Brain microvascular endothelial cell (primary cell): ENCODE data around the gene UBXN11.
"Not testable (repeated sequence)": the region's sequence is repeated elsewhere in the genome, so short reads cannot be mapped to it uniquely, and the experiment has no call there.

Experiments
- DNase-seq: peaks from one replicate; pipeline ENCODE4 v3.0.0-alpha.2; 2020
- H3K27ac ChIP-seq: fragments of 250-450 bp; sonication (Bioruptor Pico); 2 replicates; pipeline ENCODE4 v1.5.1; 2020; ENCODE audit warnings: mild to moderate bottlenecking, moderate library complexity
- H3K27me3 ChIP-seq: fragments of 250-450 bp; sonication (Bioruptor Pico); replicated peaks from 2 replicates; pipeline ENCODE4 v1.5.1; 2020; ENCODE audit warnings: mild to moderate bottlenecking
- H3K36me3 ChIP-seq: fragments of 250-450 bp; sonication (Bioruptor Pico); replicated peaks from 2 replicates; pipeline ENCODE4 v1.5.1; 2020; ENCODE audit warnings: mild to moderate bottlenecking
- H3K4me3 ChIP-seq: 2 replicates; pipeline ENCODE4 v1.5.1; 2011; ENCODE audit warnings: low read depth, mild to moderate bottlenecking, control low read depth, low read length, moderate library complexity
- in situ Hi-C: cut with HindIII; loops from 2 replicates; pipeline ENCODE4 v1.10.0; 2017; ENCODE audit warnings: low sequenced_read_pairs, low pct_ligation_motif_present
- TF ChIP-seq, protein P1 (sequence below): IDR thresholded peaks from 2 replicates; pipeline ENCODE4 v1.5.1; 2011; ENCODE audit warnings: low read depth, mild to moderate bottlenecking, moderate library complexity, low read length, control low read depth, inconsistent platforms; ENCODE audit errors: missing control alignments

UBXN11 gene

DNA sequence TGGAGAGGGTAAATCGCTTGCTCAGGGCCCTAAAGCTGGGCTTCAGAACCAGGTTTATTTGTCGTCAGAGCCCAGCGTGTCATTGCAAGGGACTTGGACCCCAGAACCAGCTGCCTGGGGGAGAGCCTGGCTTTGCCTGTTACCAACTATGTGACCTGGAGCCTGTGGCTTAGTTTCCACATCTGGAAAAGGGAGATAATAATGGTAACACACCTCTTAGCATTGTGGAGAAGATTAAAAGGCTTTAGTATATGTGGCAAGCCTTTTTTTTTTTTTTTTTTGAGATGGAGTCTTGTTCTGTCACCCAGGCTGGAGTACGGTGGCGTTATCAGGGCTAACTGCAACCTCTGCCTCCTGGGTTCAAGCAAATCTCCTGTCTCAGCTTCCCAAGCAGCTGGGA lies 23.8 kb upstream of the UBXN11 start:
- Histone ChIP-seq H3K27me3 (no peaks in the 10 kb centered on the region), H3K4me3 (no peak overlapping the region)
- TF ChIP-seq, protein P1, sequence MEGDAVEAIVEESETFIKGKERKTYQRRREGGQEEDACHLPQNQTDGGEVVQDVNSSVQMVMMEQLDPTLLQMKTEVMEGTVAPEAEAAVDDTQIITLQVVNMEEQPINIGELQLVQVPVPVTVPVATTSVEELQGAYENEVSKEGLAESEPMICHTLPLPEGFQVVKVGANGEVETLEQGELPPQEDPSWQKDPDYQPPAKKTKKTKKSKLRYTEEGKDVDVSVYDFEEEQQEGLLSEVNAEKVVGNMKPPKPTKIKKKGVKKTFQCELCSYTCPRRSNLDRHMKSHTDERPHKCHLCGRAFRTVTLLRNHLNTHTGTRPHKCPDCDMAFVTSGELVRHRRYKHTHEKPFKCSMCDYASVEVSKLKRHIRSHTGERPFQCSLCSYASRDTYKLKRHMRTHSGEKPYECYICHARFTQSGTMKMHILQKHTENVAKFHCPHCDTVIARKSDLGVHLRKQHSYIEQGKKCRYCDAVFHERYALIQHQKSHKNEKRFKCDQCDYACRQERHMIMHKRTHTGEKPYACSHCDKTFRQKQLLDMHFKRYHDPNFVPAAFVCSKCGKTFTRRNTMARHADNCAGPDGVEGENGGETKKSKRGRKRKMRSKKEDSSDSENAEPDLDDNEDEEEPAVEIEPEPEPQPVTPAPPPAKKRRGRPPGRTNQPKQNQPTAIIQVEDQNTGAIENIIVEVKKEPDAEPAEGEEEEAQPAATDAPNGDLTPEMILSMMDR: no peak

DNA sequence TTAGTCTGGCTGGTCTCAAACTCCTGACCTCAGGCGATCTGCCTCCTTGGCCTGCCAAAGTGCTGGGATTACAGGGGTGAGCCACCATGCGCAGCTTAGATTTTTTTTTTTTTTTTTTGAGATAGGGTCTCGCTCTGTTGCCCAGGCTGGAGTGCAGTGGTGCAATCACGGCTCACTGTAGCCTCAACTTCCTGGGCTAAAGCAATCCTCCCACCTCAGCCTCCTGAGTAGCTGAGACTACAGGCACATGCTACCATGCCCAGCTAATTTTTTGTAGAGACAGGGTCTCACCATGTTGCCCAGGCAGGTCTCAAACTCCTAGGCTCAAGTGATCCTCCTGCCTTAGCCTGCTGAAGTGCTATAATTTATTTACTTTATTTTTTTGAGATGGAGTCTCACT lies 22.9 kb upstream of the UBXN11 start:
- H3K27ac ChIP-seq, H3K27me3 ChIP-seq, H3K4me3 ChIP-seq, H3K36me3 ChIP-seq, in situ Hi-C loops, DNase-seq: not testable (repeated sequence)

More for the DNA sequence above, 23.8 kb upstream of the UBXN11 start:
- no peak for DNase-seq
- Histone ChIP-seq H3K27ac (no peak overlapping the region), H3K36me3 (no peaks in the 10 kb centered on the region)
- in situ Hi-C loops: no loop called here

DNA sequence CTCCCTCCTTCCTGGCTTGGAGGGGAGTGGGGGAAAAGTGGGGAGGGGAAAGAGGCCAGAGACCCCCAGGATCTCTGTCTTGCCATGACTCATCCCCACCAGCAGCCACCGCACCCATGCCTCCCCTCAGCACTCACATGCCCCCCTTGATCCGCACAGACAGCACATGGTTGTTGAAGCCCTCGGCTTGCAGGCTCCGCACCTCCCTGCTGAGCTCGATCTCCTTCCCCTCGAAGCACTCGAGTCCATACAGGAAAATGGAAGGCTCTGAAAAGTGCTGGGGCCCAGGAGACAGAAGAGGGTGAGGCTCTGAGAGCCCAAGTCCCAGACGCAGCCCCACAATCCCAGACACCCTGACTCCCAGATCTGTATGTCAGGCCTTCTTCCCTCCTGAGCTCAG lies 22.2 kb upstream of the UBXN11 start:
- in situ Hi-C loops: no loop called here
- DNase-seq: no peak
- no peaks in the 10 kb centered on the region for H3K27me3 ChIP-seq
- H3K27ac ChIP-seq: no peak overlapping the region
- no peaks in the 10 kb centered on the region for H3K36me3 ChIP-seq
- TF ChIP-seq, protein P1: no peak
- H3K4me3 ChIP-seq: no peak overlapping the region

DNA sequence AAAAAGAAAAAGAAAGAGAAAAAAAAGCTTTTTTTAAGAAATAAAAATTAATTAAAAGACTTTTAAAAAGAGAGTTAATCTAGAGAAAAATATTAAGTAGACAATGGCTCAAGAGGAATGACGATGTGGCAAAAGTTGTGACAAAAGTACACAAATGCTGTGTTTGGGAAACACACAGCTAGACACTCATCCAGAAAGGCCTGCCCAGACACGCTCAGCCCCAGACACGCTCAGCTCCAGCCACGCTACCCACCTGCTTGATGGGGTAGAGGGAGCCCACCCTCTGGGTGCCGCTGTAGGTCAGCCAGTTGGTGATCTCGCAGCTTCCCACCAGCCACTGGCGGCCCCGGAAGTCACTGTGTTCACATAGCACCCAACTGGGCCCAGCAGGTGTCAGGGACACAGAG lies 21.5 kb upstream of the UBXN11 start:
- H3K36me3 ChIP-seq: no peaks in the 10 kb centered on the region
- no peak for DNase-seq
- no peak overlapping the region for H3K27ac ChIP-seq
- H3K4me3 ChIP-seq: no peak overlapping the region
- TF ChIP-seq, protein P1: no peak
- in situ Hi-C loops: no loop called here
- no peaks in the 10 kb centered on the region for H3K27me3 ChIP-seq

DNA sequence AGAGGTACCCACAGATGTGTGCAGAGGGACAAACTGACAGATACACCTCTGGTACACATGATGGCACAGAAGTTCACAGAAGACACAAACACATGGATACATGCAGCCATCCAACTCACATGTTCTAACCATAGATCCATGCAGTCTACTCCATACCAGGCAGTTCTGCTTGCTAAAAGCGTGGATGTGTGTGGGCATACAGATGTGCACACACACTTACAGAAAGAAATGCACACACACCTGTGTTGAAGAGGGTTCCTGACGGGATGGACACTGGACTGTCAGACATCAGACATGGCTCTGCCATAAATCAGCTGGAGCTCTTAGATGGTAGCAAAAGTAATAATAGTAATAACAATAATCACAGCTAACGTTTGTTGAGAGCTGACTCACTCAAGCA lies 18.1 kb upstream of the UBXN11 start:
- no peaks in the 10 kb centered on the region for H3K27me3 ChIP-seq
- in situ Hi-C loops: no loop called here
- H3K36me3 ChIP-seq: no peaks in the 10 kb centered on the region
- no peak overlapping the region for H3K4me3 ChIP-seq
- TF ChIP-seq, protein P1: no peak
- no peak for DNase-seq
- no peak overlapping the region for H3K27ac ChIP-seq

DNA sequence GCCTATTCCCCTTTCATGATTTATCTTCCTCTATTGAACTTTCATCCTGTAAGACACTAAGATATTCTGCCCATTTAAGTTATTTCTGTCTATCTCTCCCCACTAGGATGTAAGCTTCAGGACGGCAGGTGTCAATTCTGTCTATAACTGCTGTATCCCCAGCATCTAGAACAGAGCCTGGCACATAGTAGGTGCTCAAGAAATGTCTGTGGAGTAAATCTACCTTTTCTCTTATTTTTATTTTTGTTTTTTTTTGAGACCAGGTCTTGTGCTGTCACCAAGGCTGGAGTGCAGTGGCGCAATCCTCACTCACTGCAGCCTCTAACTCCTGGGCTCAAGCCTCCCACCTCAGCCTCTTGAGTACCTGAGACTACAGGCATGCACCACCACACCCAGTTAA lies 16.9 kb upstream of the UBXN11 start:
- Histone ChIP-seq H3K36me3 (no peaks in the 10 kb centered on the region), H3K27me3 (no peaks in the 10 kb centered on the region), H3K4me3 (no peak overlapping the region), H3K27ac (no peak overlapping the region)
- DNase-seq: no peak
- TF ChIP-seq, protein P1: no peak
- in situ Hi-C loops: no loop called here
